Stimulated activated naive CD8-positive, alpha-beta T cell treated with anti-CD3 and anti-CD28 coated beads, Interleukin-15, Interleukin-2, amounts not matched to agents 100 U/mL and 50 U/mL, for 24 hours (primary cell): ENCODE data around the gene TNRC18.
"Not testable (repeated sequence)": the region's sequence is repeated elsewhere in the genome, so short reads cannot be mapped to it uniquely, and the experiment has no call there.

Experiments used
- ATAC-seq: fragments of 150-1000 bp; cut with Tn5 transposase; one replicate; pipeline ENCODE4 v1.10.0; 2021
- DNase-seq: peaks from one replicate; pipeline ENCODE4 v3.0.0; 2021

Gene TNRC18

DNA sequence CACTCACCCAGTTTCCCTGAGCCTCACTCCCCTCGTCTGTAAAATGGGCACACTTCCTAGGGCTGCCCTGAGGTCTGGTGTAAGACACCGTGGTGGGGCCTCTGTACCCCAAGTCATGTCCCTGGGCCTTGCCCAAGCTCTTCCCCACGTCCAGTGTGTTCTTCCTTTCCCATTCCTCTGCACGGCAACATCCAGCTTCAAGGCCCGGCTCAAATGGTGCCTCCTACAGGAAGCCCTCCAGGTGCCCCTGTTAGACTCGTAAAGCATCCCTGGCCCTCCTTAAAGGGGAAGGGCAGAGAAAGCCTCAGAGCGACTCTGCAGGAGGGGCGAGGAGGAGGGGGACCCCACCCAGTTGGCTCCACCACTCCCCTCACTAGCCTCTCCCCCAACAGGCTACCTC, 132.3 kb downstream of the TNRC18 start:
- ATAC-seq, result no peak

GRCh38 chr7:5289355-5289754, 134.3 kb downstream of the TNRC18 start:
- DNase-seq, result no peak
- no peak for ATAC-seq

More for the DNA sequence above, 132.3 kb downstream of the TNRC18 start:
- no peak for DNase-seq

DNA sequence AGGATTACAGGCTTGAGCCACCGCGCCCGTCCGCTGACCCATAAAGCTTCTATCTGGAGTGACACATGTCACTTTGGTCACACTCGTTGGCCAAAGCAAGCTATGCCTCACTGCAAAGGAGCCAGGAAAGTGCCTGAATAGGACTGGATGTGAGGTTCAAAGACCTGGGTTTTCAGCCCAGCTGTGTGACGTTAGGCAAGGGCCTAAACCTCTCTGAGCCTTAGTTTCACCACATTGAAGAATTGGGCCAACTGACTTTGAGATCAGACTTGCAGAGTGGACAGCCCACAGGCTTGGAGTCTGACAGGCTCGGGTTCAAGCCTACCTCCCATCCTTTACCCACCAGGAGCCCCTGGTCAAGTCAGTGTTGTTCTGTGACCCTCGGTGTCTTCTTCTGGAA, 135.1 kb downstream of the TNRC18 start:
- ATAC-seq, DNase-seq: not testable (repeated sequence)

GRCh38 chr7:5287802-5288201, 135.8 kb downstream of the TNRC18 start:
- DNase-seq, result no peak
- ATAC-seq, result no peak

- DNase-seq, ATAC-seq: not testable (repeated sequence)
Observed at GRCh38 chr7:5287373-5287772, 136.3 kb downstream of the TNRC18 start.

- DNase-seq (no peak), ATAC-seq (no peak)
Observed at GRCh38 chr7:5286933-5287332, 136.7 kb downstream of the TNRC18 start.

- DNase-seq, result peak; percentile 46
- peak; percentile 28 for ATAC-seq
Observed at GRCh38 chr7:5284304-5285281, 139.0 kb downstream of the TNRC18 start.

GRCh38 chr7:5283421-5284303, 140.0 kb downstream of the TNRC18 start:
- ATAC-seq (no peak), DNase-seq (no peak)

- ATAC-seq, result no peak
- DNase-seq, result peak; percentile 40
Observed at GRCh38 chr7:5282543-5283316, 140.9 kb downstream of the TNRC18 start, which contains the start of gene SLC29A4. Gene SLC29A4 (plus strand): TSS chr7:5282943. CDS start chr7:5287817, 4,874 bp downstream.

- ATAC-seq, DNase-seq: not testable (repeated sequence)
Observed at GRCh38 chr7:5281598-5282500, 141.8 kb downstream of the TNRC18 start.

GRCh38 chr7:5279734-5280133, 143.9 kb downstream of the TNRC18 start:
- ATAC-seq, result no peak

GRCh38 chr7:5278766-5279165, 144.9 kb downstream of the TNRC18 start:
- DNase-seq, result no peak
- ATAC-seq, result no peak

More at GRCh38 chr7:5279734-5280133, 143.9 kb downstream of the TNRC18 start:
- DNase-seq, result no peak

DNA sequence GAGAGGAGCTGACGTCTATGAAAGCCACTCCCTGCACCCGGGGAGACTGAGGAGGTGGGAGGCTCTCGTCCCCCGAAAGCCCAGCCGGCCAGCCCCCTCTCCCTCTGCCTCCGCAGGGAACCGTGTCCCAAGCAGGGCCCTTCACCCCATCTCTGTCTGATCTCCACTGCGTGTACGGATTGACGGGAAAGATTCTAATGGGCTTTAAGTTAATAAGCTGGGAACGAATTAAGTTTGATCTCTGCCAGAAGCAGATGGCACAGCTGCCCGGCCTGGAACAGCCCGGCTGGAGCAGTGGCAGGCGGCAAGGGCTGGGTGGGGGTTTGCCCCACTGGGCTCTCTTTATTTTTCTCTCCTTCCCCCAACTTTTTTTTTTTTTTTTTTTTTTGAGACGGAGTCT, 147.0 kb downstream of the TNRC18 start:
- DNase-seq (no peak), ATAC-seq (no peak)

GRCh38 chr7:5276123-5276522, 147.5 kb downstream of the TNRC18 start:
- not testable (repeated sequence) for DNase-seq, ATAC-seq

GRCh38 chr7:5275510-5275909, 148.1 kb downstream of the TNRC18 start:
- DNase-seq, ATAC-seq: not testable (repeated sequence)

DNA sequence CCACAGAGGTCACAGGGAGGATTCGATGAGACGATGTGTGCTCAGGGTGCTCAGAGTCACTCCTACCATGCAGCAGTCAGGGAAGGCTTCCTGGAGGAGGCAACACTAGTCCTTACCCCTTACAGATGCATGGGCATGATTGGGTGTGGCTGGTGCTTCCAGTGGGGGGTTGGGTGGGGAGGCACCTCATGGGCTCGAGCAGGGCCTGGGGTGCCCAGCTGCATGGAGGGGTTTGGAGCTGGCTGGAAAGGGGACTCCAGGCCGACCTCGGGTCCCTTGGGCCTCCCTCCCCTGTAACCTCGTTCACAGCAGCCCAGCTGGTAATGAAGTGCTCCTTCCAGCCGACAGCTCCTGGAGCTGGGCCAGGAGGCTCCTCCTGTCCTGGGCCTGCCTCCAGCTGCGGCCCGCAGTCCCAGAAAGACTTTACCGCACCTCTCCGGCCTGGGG, 148.6 kb downstream of the TNRC18 start:
- ATAC-seq, DNase-seq: not testable (repeated sequence)

DNA sequence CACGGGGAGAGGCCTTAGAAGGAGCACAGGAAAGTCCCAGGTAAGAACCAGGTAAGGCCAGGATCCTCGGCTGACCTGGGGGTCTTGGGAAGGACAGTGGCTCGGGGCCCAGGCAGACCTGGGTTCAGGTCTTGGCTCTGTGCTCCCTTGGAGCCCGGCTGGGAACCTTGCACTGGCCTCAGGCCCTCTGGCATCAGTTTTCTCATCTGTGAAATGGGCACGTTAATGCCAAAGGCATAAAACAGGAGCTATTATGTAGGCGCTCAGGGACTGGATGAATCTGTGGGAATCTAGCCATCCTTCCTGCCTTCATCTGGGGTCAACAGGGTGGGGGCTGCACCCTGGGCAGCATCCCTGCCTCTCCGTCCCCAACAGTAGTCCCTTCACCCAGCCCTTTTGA, 149.2 kb downstream of the TNRC18 start:
- DNase-seq, result no peak
- ATAC-seq, result no peak

DNA sequence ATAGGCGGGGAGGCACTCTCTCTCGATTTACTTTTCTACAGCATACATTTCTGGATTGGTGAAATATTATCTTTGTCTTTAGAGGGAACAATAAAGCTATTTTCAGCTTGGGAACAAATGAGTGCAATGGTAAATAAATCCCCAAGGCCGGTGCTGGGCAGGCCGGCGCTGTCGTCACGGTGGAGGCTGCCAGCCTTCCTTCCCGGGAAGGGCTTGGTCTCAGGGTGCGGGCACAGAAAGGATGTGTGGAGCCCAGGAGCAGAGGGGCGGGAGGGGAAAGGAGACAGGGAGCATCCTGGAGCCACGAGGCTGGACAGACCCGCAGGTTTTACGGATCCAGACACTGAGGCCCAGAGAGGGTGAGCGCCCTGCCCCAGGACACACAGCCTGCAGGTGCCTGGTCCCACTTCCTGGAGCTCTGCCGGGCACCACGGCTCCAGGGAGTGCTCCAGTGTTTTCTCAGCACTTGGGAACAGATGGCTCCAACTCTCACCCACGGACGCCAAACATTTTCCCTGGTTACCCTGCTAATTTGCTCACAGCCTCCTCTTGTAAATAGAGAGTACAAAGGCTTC, 149.7 kb downstream of the TNRC18 start:
- not testable (repeated sequence) for ATAC-seq

GRCh38 chr7:5270788-5271187, 152.8 kb downstream of the TNRC18 start:
- DNase-seq (no peak), ATAC-seq (no peak)

More for the DNA sequence above, 149.7 kb downstream of the TNRC18 start:
- DNase-seq, result not testable (repeated sequence)
